22Rv1 (cell line): Measurements from ENCODE around the gene IL4R.

Experiments used
- CTCF ChIP-seq: fragments of 450-650 bp; IDR thresholded peaks from 2 replicates; pipeline ENCODE4 v1.5.1; 2017; ENCODE audit warnings: mild to moderate bottlenecking
- ZFX ChIP-seq: fragments of 450-650 bp; IDR thresholded peaks from 2 replicates; pipeline ENCODE4 v1.6.1; 2017; ENCODE audit warnings: antibody characterized with exemption, borderline replicate concordance

- no peak for TF ChIP-seq CTCF
- TF ChIP-seq ZFX: no peak
Observed at GRCh38 chr16:27392671-27393070, 78.9 kb downstream of the IL4R start.
